ENCODE measurements around the gene NATD1. TPM values are rescaled to one million over a fixed set of nuclear protein-coding genes. Genes with fewer than 3 reads are reported as not detected.

Gene NATD1
- total RNA-seq, 1 donor from 2014 or later, result 7.9 TPM

- Histone ChIP-seq H3K79me2 (ENCODE audit: insufficient read depth, low read length) (peaks cover 10% of the 10 kb centered on the region), H3K9ac (ENCODE audit: low read length) (no peak overlapping the region), H3K27me3 (ENCODE audit: insufficient read depth, low read length) (no peaks in the 10 kb centered on the region), H3K27ac (ENCODE audit: low read depth, low read length) (no peak overlapping the region), H3K4me3 (ENCODE audit: insufficient read depth, low read depth, low read length) (no peak overlapping the region), H3K9me3 (ENCODE audit: insufficient read depth, low read depth, low read length) (no peaks in the 10 kb centered on the region), H3K4me1 (ENCODE audit: insufficient read depth, low read length) (no peaks in the 10 kb centered on the region), H4K20me1 (ENCODE audit: insufficient read depth, low read length) (peaks cover 11% of the 10 kb centered on the region), H3K4me2 (ENCODE audit: low read length) (no peak overlapping the region), H2AFZ (ENCODE audit: low read depth, low read length) (no peak overlapping the region), H3K36me3 (ENCODE audit: insufficient read depth, low read length) (peaks cover 3% of the 10 kb centered on the region)
- H3K4me1 Mint-ChIP-seq (ENCODE audit: low read depth, unreplicated experiment), result no peaks in the 10 kb centered on the region
- no peak for DNase-seq (ENCODE audit: low read depth)
- no peak overlapping the region for H3K27ac Mint-ChIP-seq (ENCODE audit: unreplicated experiment)
- no peak for FAIRE-seq
- no peak overlapping the region for H3K4me3 Mint-ChIP-seq (ENCODE audit: unreplicated experiment)
- no peaks in the 10 kb centered on the region for H3K27me3 Mint-ChIP-seq (ENCODE audit: low read depth, unreplicated experiment)
- peaks cover 15% of the 10 kb centered on the region for H3K36me3 Mint-ChIP-seq (ENCODE audit: low read depth, unreplicated experiment)
- no peaks in the 10 kb centered on the region for H3K9me3 Mint-ChIP-seq (ENCODE audit: unreplicated experiment)
- no peak for TF ChIP-seq EZH2 (IDR thresholded peaks at IDR 0.05; ENCODE audit: insufficient read depth, low read length)
- no peak for TF ChIP-seq CTCF (IDR thresholded peaks at IDR 0.05; ENCODE audit: insufficient read depth, low read depth, low read length)
Observed at GRCh38 chr17:21191698-21192097, 61.5 kb downstream of the NATD1 start.

GRCh38 chr17:21190078-21190477 lies 63.1 kb downstream of the NATD1 start:
- H3K4me1 ChIP-seq (ENCODE audit: insufficient read depth, low read length), result no peaks in the 10 kb centered on the region
- H3K9me3 ChIP-seq (ENCODE audit: insufficient read depth, low read depth, low read length), result no peaks in the 10 kb centered on the region
- no peaks in the 10 kb centered on the region for H3K27me3 ChIP-seq (ENCODE audit: insufficient read depth, low read length)
- no peak overlapping the region for H3K4me3 ChIP-seq (ENCODE audit: insufficient read depth, low read depth, low read length)
- Mint-ChIP-seq H3K4me3 (ENCODE audit: unreplicated experiment) (no peak overlapping the region), H3K27me3 (ENCODE audit: low read depth, unreplicated experiment) (no peaks in the 10 kb centered on the region), H3K27ac (ENCODE audit: unreplicated experiment) (no peak overlapping the region), H3K36me3 (ENCODE audit: low read depth, unreplicated experiment) (peaks cover 15% of the 10 kb centered on the region), H3K4me1 (ENCODE audit: low read depth, unreplicated experiment) (no peaks in the 10 kb centered on the region), H3K9me3 (ENCODE audit: unreplicated experiment) (no peaks in the 10 kb centered on the region)
- TF ChIP-seq EZH2 (IDR thresholded peaks at IDR 0.05; ENCODE audit: insufficient read depth, low read length) (no peak), CTCF (IDR thresholded peaks at IDR 0.05; ENCODE audit: insufficient read depth, low read depth, low read length) (no peak)
- H2AFZ ChIP-seq (ENCODE audit: low read depth, low read length), result no peak overlapping the region
- FAIRE-seq, result no peak
- DNase-seq (ENCODE audit: low read depth), result no peak
- H4K20me1 ChIP-seq (ENCODE audit: insufficient read depth, low read length), result peaks cover 8% of the 10 kb centered on the region
- no peaks in the 10 kb centered on the region for H3K79me2 ChIP-seq (ENCODE audit: insufficient read depth, low read length)
- no peak overlapping the region for H3K27ac ChIP-seq (ENCODE audit: low read depth, low read length)
- H3K4me2 ChIP-seq (ENCODE audit: low read length), result no peak overlapping the region
- no peak overlapping the region for H3K9ac ChIP-seq (ENCODE audit: low read length)
- H3K36me3 ChIP-seq (ENCODE audit: insufficient read depth, low read length), result no peaks in the 10 kb centered on the region

DNA sequence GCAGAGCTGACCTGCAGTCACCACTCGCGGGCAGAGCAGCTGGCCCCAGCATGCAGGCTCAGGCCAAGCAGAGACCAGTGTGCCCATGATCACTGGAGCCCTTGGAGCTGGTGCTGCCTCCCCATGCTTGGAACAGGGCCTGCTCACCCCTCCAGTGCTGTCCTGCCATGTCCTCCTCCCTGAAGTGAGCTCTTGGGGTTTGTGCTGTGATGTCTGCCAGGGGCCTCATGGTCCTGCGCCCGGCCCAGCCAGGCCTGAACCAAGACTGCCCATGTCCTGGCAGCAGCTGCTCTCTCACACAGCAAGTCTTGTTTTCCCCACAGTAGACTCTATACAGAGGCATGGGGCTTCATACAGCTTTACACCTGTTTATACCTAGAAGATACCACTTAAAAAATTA lies 63.8 kb downstream of the NATD1 start:
- Histone ChIP-seq H2AFZ (ENCODE audit: low read depth, low read length) (no peak overlapping the region), H3K4me3 (ENCODE audit: insufficient read depth, low read depth, low read length) (no peak overlapping the region), H3K79me2 (ENCODE audit: insufficient read depth, low read length) (no peaks in the 10 kb centered on the region), H3K9me3 (ENCODE audit: insufficient read depth, low read depth, low read length) (no peaks in the 10 kb centered on the region), H3K9ac (ENCODE audit: low read length) (no peak overlapping the region), H3K4me2 (ENCODE audit: low read length) (no peak overlapping the region), H3K36me3 (ENCODE audit: insufficient read depth, low read length) (peaks cover 2% of the 10 kb centered on the region), H3K27me3 (ENCODE audit: insufficient read depth, low read length) (no peaks in the 10 kb centered on the region), H3K4me1 (ENCODE audit: insufficient read depth, low read length) (no peaks in the 10 kb centered on the region), H4K20me1 (ENCODE audit: insufficient read depth, low read length) (peaks cover 3% of the 10 kb centered on the region), H3K27ac (ENCODE audit: low read depth, low read length) (no peak overlapping the region)
- FAIRE-seq (no peak), DNase-seq (ENCODE audit: low read depth) (no peak)
- H3K36me3 Mint-ChIP-seq (ENCODE audit: low read depth, unreplicated experiment), result peaks cover 15% of the 10 kb centered on the region
- no peaks in the 10 kb centered on the region for H3K4me1 Mint-ChIP-seq (ENCODE audit: low read depth, unreplicated experiment)
- H3K27ac Mint-ChIP-seq (ENCODE audit: unreplicated experiment), result no peak overlapping the region
- TF ChIP-seq EZH2 (IDR thresholded peaks at IDR 0.05; ENCODE audit: insufficient read depth, low read length) (no peak), CTCF (IDR thresholded peaks at IDR 0.05; ENCODE audit: insufficient read depth, low read depth, low read length) (no peak)
- no peaks in the 10 kb centered on the region for H3K9me3 Mint-ChIP-seq (ENCODE audit: unreplicated experiment)
- no peak overlapping the region for H3K4me3 Mint-ChIP-seq (ENCODE audit: unreplicated experiment)
- H3K27me3 Mint-ChIP-seq (ENCODE audit: low read depth, unreplicated experiment), result no peaks in the 10 kb centered on the region

Other genes starting within 250 kb of the NATD1 start
- 243 and 266 TPM in 2 replicates for gene USP22, start 210.4 kb downstream of the NATD1 start, total RNA-seq
- gene DHRS7B, start 126.4 kb downstream of the NATD1 start, total RNA-seq, result 15.5 and 17.2 TPM in 2 replicates
- 30.2 and 31.6 TPM in 2 replicates for gene TMEM11, start 39.2 kb downstream of the NATD1 start, total RNA-seq
- 35.5 and 44.3 TPM in 2 replicates for gene MAP2K3, start 31.3 kb upstream of the NATD1 start, total RNA-seq
- 1.2 and 1.3 TPM in 2 replicates for gene KCNJ12, start 122.9 kb upstream of the NATD1 start, total RNA-seq